CD4-positive, alpha-beta T cell treated with Interleukin-4 for 1 hour (primary cell): Measurements from ENCODE around the gene SORL1-AS1.

Source experiments
- DNase-seq, 2 donors: peaks; one replicate each; pipeline ENCODE4 v3.0.0-alpha.2; 2020 to 2022

SORL1-AS1 gene

GRCh38 chr11:121451178-121451985 lies 1.4 kb downstream of the SORL1-AS1 start:
- peak in 1 of 2 donors; percentile 33 for DNase-seq

GRCh38 chr11:121450401-121450800 lies 2.4 kb downstream of the SORL1-AS1 start:
- peak in 1 of 2 donors; percentile 56 for DNase-seq

GRCh38 chr11:121449626-121450025 lies 3.1 kb downstream of the SORL1-AS1 start:
- DNase-seq = no peak

GRCh38 chr11:121449123-121449522 lies 3.6 kb downstream of the SORL1-AS1 start:
- DNase-seq = no peak

GRCh38 chr11:121448431-121448941 lies 4.3 kb downstream of the SORL1-AS1 start:
- DNase-seq = peak in 1 of 2 donors; percentile 39

GRCh38 chr11:121448011-121448410 lies 4.8 kb downstream of the SORL1-AS1 start:
- no peak for DNase-seq

GRCh38 chr11:121446752-121447156 lies 6.0 kb downstream of the SORL1-AS1 start:
- DNase-seq = no peak

GRCh38 chr11:121445071-121445768 lies 7.5 kb downstream of the SORL1-AS1 start:
- no peak for DNase-seq

- no peak for DNase-seq
These were observed 8.2 kb downstream of the SORL1-AS1 start for GRCh38 chr11:121444526-121444925.

- no peak for DNase-seq
These were observed 9.0 kb downstream of the SORL1-AS1 start for GRCh38 chr11:121443688-121444275.

- DNase-seq = no peak
These were observed 11.2 kb downstream of the SORL1-AS1 start for GRCh38 chr11:121441521-121441920.

- no peak for DNase-seq
These were observed 13.0 kb downstream of the SORL1-AS1 start for GRCh38 chr11:121439759-121440158.

GRCh38 chr11:121439337-121439736 lies 13.4 kb downstream of the SORL1-AS1 start:
- DNase-seq = no peak

- no peak for DNase-seq
These were observed 15.1 kb downstream of the SORL1-AS1 start for GRCh38 chr11:121437686-121438078.

GRCh38 chr11:121437018-121437685 lies 15.6 kb downstream of the SORL1-AS1 start:
- DNase-seq = no peak

- no peak for DNase-seq
These were observed 16.9 kb downstream of the SORL1-AS1 start for GRCh38 chr11:121435551-121436511.

- DNase-seq = no peak
These were observed 17.6 kb downstream of the SORL1-AS1 start for GRCh38 chr11:121435132-121435531.

- no peak for DNase-seq
These were observed 20.8 kb downstream of the SORL1-AS1 start for GRCh38 chr11:121431820-121432526.

- DNase-seq = no peak
These were observed 23.2 kb downstream of the SORL1-AS1 start for GRCh38 chr11:121429556-121429955.

- no peak for DNase-seq
These were observed 25.4 kb downstream of the SORL1-AS1 start for GRCh38 chr11:121427400-121427744.
